HepG2 (cell line): ENCODE results near the gene ZNF575. TPM values are rescaled to one million over a fixed set of nuclear protein-coding genes. Genes with fewer than 3 reads are reported as not detected.

Source experiments
- AKNA ChIP-seq: sonication (generic); formaldehyde crosslinking; IDR thresholded peaks from 2 replicates; pipeline ENCODE4 v1.4.0; 2020; ENCODE audit warnings: missing genetic modification reagents, borderline replicate concordance
- CHD4 ChIP-seq: fragments of 200-600 bp; sonication (generic); IDR thresholded peaks from 2 replicates; pipeline ENCODE4 v1.7.0; 2017; ENCODE audit warnings: mild to moderate bottlenecking, low read length, borderline replicate concordance
- ERF ChIP-seq: IDR thresholded peaks from 2 replicates; pipeline ENCODE4 v1.6.1; 2018; ENCODE audit warnings: missing biosample characterization, missing genetic modification reagents
- FUBP1 ChIP-seq: sonication (generic); formaldehyde crosslinking; IDR thresholded peaks from 2 replicates; pipeline ENCODE4 v1.5.1; 2020; ENCODE audit warnings: missing genetic modification reagents, mild to moderate bottlenecking, borderline replicate concordance
- MED13 ChIP-seq: sonication (generic); formaldehyde crosslinking; IDR thresholded peaks from 2 replicates; pipeline ENCODE4 v1.5.0; 2020; ENCODE audit warnings: missing genetic modification reagents
- SALL1 ChIP-seq: sonication (generic); formaldehyde crosslinking; IDR thresholded peaks from 2 replicates; pipeline ENCODE4 v1.8.0; 2022; ENCODE audit warnings: mild to moderate bottlenecking, missing genetic modification reagents
- TFAP4 ChIP-seq: sonication (generic); IDR thresholded peaks from 2 replicates; pipeline ENCODE4 v1.6.1; 2016; ENCODE audit warnings: low read depth, borderline replicate concordance
- TRAFD1 ChIP-seq: sonication (generic); formaldehyde crosslinking; IDR thresholded peaks from 2 replicates; pipeline ENCODE4 v1.5.1; 2020; ENCODE audit warnings: missing genetic modification reagents, mild to moderate bottlenecking, borderline replicate concordance
- ZNF337 ChIP-seq: sonication (generic); formaldehyde crosslinking; IDR thresholded peaks from 2 replicates; pipeline ENCODE4 v1.5.1; 2020; ENCODE audit warnings: missing genetic modification reagents, low read depth, mild to moderate bottlenecking, borderline replicate concordance
- ZNF460 ChIP-seq: sonication (generic); formaldehyde crosslinking; IDR thresholded peaks from 2 replicates; pipeline ENCODE4 v1.5.1; 2020; ENCODE audit warnings: missing genetic modification reagents, mild to moderate bottlenecking, borderline replicate concordance
- ZNF543 ChIP-seq: sonication (generic); formaldehyde crosslinking; IDR thresholded peaks from 2 replicates; pipeline ENCODE4 v1.4.0; 2020; ENCODE audit warnings: mild to moderate bottlenecking, missing genetic modification reagents
- polyA plus RNA-seq, 8 experiments: library from polyadenylated mRNA; depleted of rRNA in 3 of 8; stranded (reverse) in 7 of 8; unstranded in 1 of 8; fragments of >200 nt; fragmentation: Illumina TruSeq in 4 of 8; extraction: Trizol in 4 of 8; gene quantifications; 2 replicates each; pipeline versions ENCODE4 v1.2.1 to v1.2.3, GENCODE V29; 2011 to 2016; ENCODE audit warnings: low read depth in 4 of 8, missing spikeins in 1 of 8, mixed read lengths in 1 of 8; ENCODE audit not compliant: insufficient read depth in 1 of 8
- total RNA-seq, 5 experiments: library from RNA; depleted of rRNA; stranded (reverse); fragments of >200 nt; fragmentation: Illumina TruSeq; extraction: Trizol; gene quantifications; 2 replicates each; pipeline ENCODE4 v1.2.3, GENCODE V29; 2016; ENCODE audit warnings: low read depth in 1 of 5
- TF ChIP-seq, protein P1 (sequence below): sonication (generic); formaldehyde crosslinking; IDR thresholded peaks from 2 replicates; pipeline ENCODE4 v1.8.1; 2023; ENCODE audit warnings: mild to moderate bottlenecking, inconsistent platforms, moderate library complexity, missing genetic modification reagents, borderline replicate concordance
- TF ChIP-seq, protein P2 (sequence below): sonication (generic); formaldehyde crosslinking; IDR thresholded peaks from 2 replicates; pipeline ENCODE4 v1.5.0; 2020; ENCODE audit warnings: missing genetic modification reagents
- TF ChIP-seq, protein P3 (sequence below): sonication (generic); formaldehyde crosslinking; IDR thresholded peaks from 2 replicates; pipeline ENCODE4 v1.4.0; 2020; ENCODE audit warnings: missing genetic modification reagents

Gene ZNF575
- total and polyA plus RNA-seq, 2 of the 13 experiments (the other 11 are each of a cell fraction or from before 2014, with no cell fraction given): 0.17 to 0.27 TPM

DNA sequence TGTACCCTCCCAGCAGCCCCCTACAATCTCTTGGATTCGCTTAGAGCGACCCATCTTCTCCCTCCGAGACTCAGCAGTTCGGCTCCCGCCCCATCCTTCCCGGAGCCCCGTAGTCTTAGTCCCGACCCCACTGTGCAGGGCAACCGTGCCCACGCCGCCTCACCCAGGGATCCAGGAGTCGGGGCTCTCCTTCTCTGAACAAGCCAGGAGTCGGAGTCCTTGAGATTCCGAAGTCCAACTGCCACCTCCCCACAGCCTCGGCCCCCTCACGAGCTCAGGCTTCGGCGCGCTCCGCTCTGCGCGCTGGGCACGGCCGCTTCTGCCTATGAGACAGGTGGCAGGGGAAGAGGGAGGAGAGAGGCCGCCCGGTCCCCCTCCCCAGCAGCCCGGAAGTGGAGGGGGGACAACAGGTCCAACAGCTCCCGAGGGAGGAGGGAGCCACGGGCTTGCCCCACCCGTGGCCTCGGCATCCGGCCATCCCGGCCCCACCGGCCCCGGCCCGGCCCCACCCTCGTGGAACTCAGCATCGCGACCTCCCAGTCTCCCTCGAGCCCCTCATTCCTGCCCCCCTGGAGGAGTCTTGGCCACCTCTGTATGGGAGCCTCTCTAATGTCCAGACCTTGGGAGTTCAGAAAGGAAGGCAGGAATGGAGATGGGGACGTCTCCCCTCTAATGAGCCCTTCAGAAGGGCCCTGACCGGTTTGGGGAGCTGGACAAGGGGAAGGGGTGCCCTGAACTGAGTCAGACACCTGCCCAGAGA, 28.4 kb upstream of the ZNF575 start, which contains the start of gene PHLDB3 (continued):
- TF ChIP-seq TRAFD1: 0 out of 2 replicates have a peak, but pooled peaks have one; percentile 72
- TF ChIP-seq FUBP1 (CRISPR knock-in tag): no peak
- TF ChIP-seq ERF (CRISPR knock-in tag): no peak
- no peak for TF ChIP-seq ZNF337 (CRISPR knock-in tag)
- TF ChIP-seq ZNF460 (CRISPR knock-in tag): no peak
- TF ChIP-seq, protein P1, sequence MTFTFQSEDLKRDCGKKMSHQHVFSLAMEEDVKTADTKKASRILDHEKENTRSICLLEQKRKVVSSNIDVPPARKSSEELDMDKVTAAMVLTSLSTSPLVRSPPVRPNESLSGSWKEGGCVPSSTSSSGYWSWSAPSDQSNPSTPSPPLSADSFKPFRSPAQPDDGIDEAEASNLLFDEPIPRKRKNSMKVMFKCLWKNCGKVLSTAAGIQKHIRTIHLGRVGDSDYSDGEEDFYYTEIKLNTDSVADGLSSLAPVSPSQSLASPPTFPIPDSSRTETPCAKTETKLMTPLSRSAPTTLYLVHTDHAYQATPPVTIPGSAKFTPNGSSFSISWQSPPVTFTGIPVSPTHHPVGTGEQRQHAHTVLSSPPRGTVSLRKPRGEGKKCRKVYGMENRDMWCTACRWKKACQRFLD: peak; percentile 30; the same call in 1 of the 2 replicates
- TF ChIP-seq, protein P2, sequence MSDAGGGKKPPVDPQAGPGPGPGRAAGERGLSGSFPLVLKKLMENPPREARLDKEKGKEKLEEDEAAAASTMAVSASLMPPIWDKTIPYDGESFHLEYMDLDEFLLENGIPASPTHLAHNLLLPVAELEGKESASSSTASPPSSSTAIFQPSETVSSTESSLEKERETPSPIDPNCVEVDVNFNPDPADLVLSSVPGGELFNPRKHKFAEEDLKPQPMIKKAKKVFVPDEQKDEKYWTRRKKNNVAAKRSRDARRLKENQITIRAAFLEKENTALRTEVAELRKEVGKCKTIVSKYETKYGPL (CRISPR knock-in tag): no peak
- no peak for TF ChIP-seq AKNA (CRISPR knock-in tag)
- peak; percentile 29; the same call in 1 of the 2 replicates for TF ChIP-seq SALL1 (CRISPR knock-in tag)
- TF ChIP-seq, protein P3, sequence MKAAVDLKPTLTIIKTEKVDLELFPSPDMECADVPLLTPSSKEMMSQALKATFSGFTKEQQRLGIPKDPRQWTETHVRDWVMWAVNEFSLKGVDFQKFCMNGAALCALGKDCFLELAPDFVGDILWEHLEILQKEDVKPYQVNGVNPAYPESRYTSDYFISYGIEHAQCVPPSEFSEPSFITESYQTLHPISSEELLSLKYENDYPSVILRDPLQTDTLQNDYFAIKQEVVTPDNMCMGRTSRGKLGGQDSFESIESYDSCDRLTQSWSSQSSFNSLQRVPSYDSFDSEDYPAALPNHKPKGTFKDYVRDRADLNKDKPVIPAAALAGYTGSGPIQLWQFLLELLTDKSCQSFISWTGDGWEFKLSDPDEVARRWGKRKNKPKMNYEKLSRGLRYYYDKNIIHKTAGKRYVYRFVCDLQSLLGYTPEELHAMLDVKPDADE: no peak
- TF ChIP-seq CHD4: peak; percentile 70; the same call in 1 of the 2 replicates
- TF ChIP-seq MED13 (CRISPR knock-in tag): no peak
- TF ChIP-seq ZNF543: peak; percentile 67; the same call in 1 of the 2 replicates
- TF ChIP-seq TFAP4: peak; percentile 34; the same call in 1 of the 2 replicates
